ENCODE data around the gene PTCHD4. TPM values are rescaled to one million over a fixed set of nuclear protein-coding genes. Genes with fewer than 3 reads are reported as not detected.
"Not testable (repeated sequence)": the region's sequence is repeated elsewhere in the genome, so short reads cannot be mapped to it uniquely, and the experiment has no call there.

The PTCHD4 gene
- 0.92 TPM for total RNA-seq
- long read RNA-seq = 0 reads

GRCh38 chr6:48111143-48111506, at the start of gene PTCHD4:
Gene PTCHD4, minus strand, starts transcription at chr6:48111197. Its CDS starts 42,240 bp downstream, at chr6:48068957.
- DNase-seq (ENCODE audit: missing footprints) = no peak
- no peak for ATAC-seq
- intact Hi-C loops (cut with DNase I) = no loop called here

GRCh38 chr6:48151142-48151541, 40.1 kb upstream of the PTCHD4 start:
- intact Hi-C loops (cut with DNase I) = no loop called here
- DNase-seq (ENCODE audit: missing footprints) (no peak), ATAC-seq (no peak)

GRCh38 chr6:48150701-48151100, 39.7 kb upstream of the PTCHD4 start:
- DNase-seq (ENCODE audit: missing footprints) (no peak), ATAC-seq (no peak)
- intact Hi-C loops (cut with DNase I) = no loop called here

- intact Hi-C loops (cut with DNase I) = no loop called here
- ATAC-seq (no peak), DNase-seq (ENCODE audit: missing footprints) (no peak)
Measured at GRCh38 chr6:48147051-48147450, 36.1 kb upstream of the PTCHD4 start.

GRCh38 chr6:48144021-48144420, 33.0 kb upstream of the PTCHD4 start:
- intact Hi-C loops (cut with DNase I) = no loop called here
- ATAC-seq (no peak), DNase-seq (ENCODE audit: missing footprints) (no peak)

GRCh38 chr6:48141975-48142374, 31.0 kb upstream of the PTCHD4 start:
- ATAC-seq (no peak), DNase-seq (ENCODE audit: missing footprints) (no peak)
- intact Hi-C loops (cut with DNase I) = no loop called here

GRCh38 chr6:48139818-48140614, 29.0 kb upstream of the PTCHD4 start:
- ATAC-seq (no peak), DNase-seq (ENCODE audit: missing footprints) (no peak)
- intact Hi-C loops (cut with DNase I) = no loop called here

GRCh38 chr6:48136856-48137255, 25.9 kb upstream of the PTCHD4 start:
- intact Hi-C loops (cut with DNase I) = no loop called here
- ATAC-seq (no peak), DNase-seq (ENCODE audit: missing footprints) (no peak)

GRCh38 chr6:48135323-48136084, 24.5 kb upstream of the PTCHD4 start:
- intact Hi-C loops (cut with DNase I) = no loop called here
- no peak for ATAC-seq

GRCh38 chr6:48134246-48134645, 23.2 kb upstream of the PTCHD4 start:
- DNase-seq (ENCODE audit: missing footprints) = no peak
- no peak for ATAC-seq
- intact Hi-C loops (cut with DNase I) = no loop called here

More at GRCh38 chr6:48135323-48136084, 24.5 kb upstream of the PTCHD4 start:
- DNase-seq (ENCODE audit: missing footprints) = no peak

GRCh38 chr6:48123601-48124000, 12.6 kb upstream of the PTCHD4 start:
- intact Hi-C loops (cut with DNase I) = no loop called here
- ATAC-seq = no peak
- DNase-seq (ENCODE audit: missing footprints) = no peak

- DNase-seq (ENCODE audit: missing footprints); intact Hi-C loops (cut with DNase I); ATAC-seq: not testable (repeated sequence)
Measured at GRCh38 chr6:48121983-48122749, 11.2 kb upstream of the PTCHD4 start.

- DNase-seq (ENCODE audit: missing footprints) = no peak
- no peak for ATAC-seq
- intact Hi-C loops (cut with DNase I) = no loop called here
Measured at GRCh38 chr6:48116699-48117645, 6.0 kb upstream of the PTCHD4 start.

GRCh38 chr6:48113130-48113529, 2.1 kb upstream of the PTCHD4 start:
- ATAC-seq = no peak
- intact Hi-C loops (cut with DNase I) = no loop called here
- no peak for DNase-seq (ENCODE audit: missing footprints)

- DNase-seq (ENCODE audit: missing footprints) (no peak), ATAC-seq (no peak)
- intact Hi-C loops (cut with DNase I) = no loop called here
Measured at GRCh38 chr6:48111575-48111974, 578 bp upstream of the PTCHD4 start.

GRCh38 chr6:48110436-48111142, 408 bp downstream of the PTCHD4 start:
- no peak for ATAC-seq
- intact Hi-C loops (cut with DNase I) = no loop called here
- no peak for DNase-seq (ENCODE audit: missing footprints)

GRCh38 chr6:48109944-48110343, 1.1 kb downstream of the PTCHD4 start:
- intact Hi-C loops (cut with DNase I) = no loop called here
- ATAC-seq = no peak
- no peak for DNase-seq (ENCODE audit: missing footprints)

Data from Right ventricle myocardium inferior (tissue), 1 donor.